T-helper 2 cell treated with Interferon-gamma antibody and Interleukin-4, amounts not matched to agents 100 ng/mL and 5 ng/mL, for 36 hours (primary cell): Measurements from ENCODE around the gene IZUMO1. TPM values are rescaled to one million over a fixed set of nuclear protein-coding genes. Genes with fewer than 3 reads are reported as not detected.
"Not testable (repeated sequence)": the region's sequence is repeated elsewhere in the genome, so short reads cannot be mapped to it uniquely, and the experiment has no call there.

Experiments used
- intact Hi-C: fragments of 100-400 bp; cut with micrococcal nuclease; formaldehyde crosslinking; loops from one replicate; pipeline ENCODE4 v1.15.1; 2023
- total RNA-seq: library from RNA; stranded (reverse); gene quantifications from 2 replicates; pipeline ENCODE4 v1.2.3, GENCODE V29; 2022

Gene IZUMO1
- total RNA-seq, 1 donor from 2014 or later = not detected

GRCh38 chr19:48714759-48715675 is 31.7 kb downstream of the IZUMO1 start:
- intact Hi-C loops = loop anchor here (1.0 to 10.0 kb wide), 6 partner anchors 24 to 1051 kb away; partner anchors contain the start of genes CA11, DBP and LMTK3

GRCh38 chr19:48713864-48714755 is 32.6 kb downstream of the IZUMO1 start:
- intact Hi-C loops = loop anchor here (1.0 to 10.0 kb wide), 6 partner anchors 25 to 1052 kb away; partner anchors contain the start of genes CA11, DBP and LMTK3

- intact Hi-C loops = loop anchor here (10.0 kb wide), 1 partner anchor 198 kb away; the partner anchor contains the start of gene LMTK3
Measured at GRCh38 chr19:48713041-48713863, 33.5 kb downstream of the IZUMO1 start.

- intact Hi-C loops = loop anchor here (10.0 kb wide), 1 partner anchor 196 kb away; the partner anchor contains the start of gene LMTK3
Measured at GRCh38 chr19:48711106-48711662, 35.5 kb downstream of the IZUMO1 start.

GRCh38 chr19:48708471-48708870 is 38.2 kb downstream of the IZUMO1 start:
- intact Hi-C loops = no loop called here

GRCh38 chr19:48705431-48705830 is 41.3 kb downstream of the IZUMO1 start:
- intact Hi-C loops = no loop called here

- intact Hi-C loops = no loop called here
Measured at GRCh38 chr19:48703316-48703715, 43.4 kb downstream of the IZUMO1 start.

- intact Hi-C loops = no loop called here
Measured at GRCh38 chr19:48702701-48703100, 44.0 kb downstream of the IZUMO1 start.

- intact Hi-C loops = no loop called here
Measured at GRCh38 chr19:48698046-48698445, 48.7 kb downstream of the IZUMO1 start.

GRCh38 chr19:48696353-48697010 is 50.2 kb downstream of the IZUMO1 start:
- intact Hi-C loops = no loop called here

- intact Hi-C loops = no loop called here
Measured at GRCh38 chr19:48695743-48696352, 50.9 kb downstream of the IZUMO1 start, which contains the start of gene FUT2. Gene FUT2 (plus strand): TSS chr19:48695971. CDS start chr19:48702957, 6,986 bp downstream.

- intact Hi-C loops = not testable (repeated sequence)
Measured at GRCh38 chr19:48693629-48694028, 53.1 kb downstream of the IZUMO1 start.

Other genes starting within 250 kb of the IZUMO1 start
- 2.8 and 3.4 TPM in 2 replicates for gene LMTK3, start 235.1 kb downstream of the IZUMO1 start, total RNA-seq
- gene SULT2B1, start 194.7 kb downstream of the IZUMO1 start, total RNA-seq = 0.16 TPM in 1 of 2 replicates, not detected in the other
- not detected in 2 replicates for gene SPACA4, start 140.2 kb downstream of the IZUMO1 start, total RNA-seq
- 3.4 and 3.8 TPM in 2 replicates for gene FAM83E, start 131.8 kb downstream of the IZUMO1 start, total RNA-seq
- 1,606 and 1,641 TPM in 2 replicates for gene RPL18, start 127.7 kb downstream of the IZUMO1 start, total RNA-seq
- 30.9 and 35.3 TPM in 2 replicates for gene SPHK2, start 127.4 kb downstream of the IZUMO1 start, total RNA-seq
- 9.6 and 11.8 TPM in 2 replicates for gene DBP, start 109.5 kb downstream of the IZUMO1 start, total RNA-seq
- gene CA11, start 100.7 kb downstream of the IZUMO1 start, total RNA-seq = 4.2 and 4.4 TPM in 2 replicates
- gene NTN5, start 73.9 kb downstream of the IZUMO1 start, total RNA-seq = 0.23 and 0.50 TPM in 2 replicates
- not detected in 2 replicates for gene FUT2, start 50.9 kb downstream of the IZUMO1 start, total RNA-seq
- 1.00 and 1.1 TPM in 2 replicates for gene MAMSTR, start 27.2 kb downstream of the IZUMO1 start, total RNA-seq
- 0.27 and 0.30 TPM in 2 replicates for gene RASIP1, start 6.3 kb downstream of the IZUMO1 start, total RNA-seq
- 0.25 and 0.36 TPM in 2 replicates for gene FUT1, start 5.7 kb upstream of the IZUMO1 start, total RNA-seq
- gene FGF21, start 8.6 kb upstream of the IZUMO1 start, total RNA-seq = not detected in 2 replicates
- 56.3 and 60.1 TPM in 2 replicates for gene BCAT2, start 64.1 kb upstream of the IZUMO1 start, total RNA-seq
- gene HSD17B14, start 89.6 kb upstream of the IZUMO1 start, total RNA-seq = 0.36 and 0.59 TPM in 2 replicates
- gene PLEKHA4, start 121.7 kb upstream of the IZUMO1 start, total RNA-seq = 1.4 and 1.8 TPM in 2 replicates
- 24.5 and 26.8 TPM in 2 replicates for gene PPP1R15A, start 125.5 kb upstream of the IZUMO1 start, total RNA-seq
- gene TULP2, start 151.8 kb upstream of the IZUMO1 start, total RNA-seq = not detected in 2 replicates
- gene NUCB1, start 153.4 kb upstream of the IZUMO1 start, total RNA-seq = 225 and 234 TPM in 2 replicates
- gene DHDH, start 186.8 kb upstream of the IZUMO1 start, total RNA-seq = 0.52 and 0.75 TPM in 2 replicates
- gene BAX, start 208.0 kb upstream of the IZUMO1 start, total RNA-seq = 326 and 330 TPM in 2 replicates
- gene FTL, start 218.4 kb upstream of the IZUMO1 start, total RNA-seq = 704 and 728 TPM in 2 replicates
- 54.0 and 55.8 TPM in 2 replicates for gene GYS1, start 246.4 kb upstream of the IZUMO1 start, total RNA-seq
- 105 and 108 TPM in 2 replicates for gene RUVBL2, start 247.0 kb upstream of the IZUMO1 start, total RNA-seq